B cell (primary cell): ENCODE measurements around the gene C20orf204. TPM values are rescaled to one million over a fixed set of nuclear protein-coding genes. Genes with fewer than 3 reads are reported as not detected.

Experiments
- ATAC-seq: fragments of 200-7000 bp; cut with Tn5 transposase; one replicate; pipeline ENCODE4 v1.10.0; 2021; ENCODE audit warnings: low read depth, mild to moderate bottlenecking, moderate number of reproducible peaks, moderate library complexity
- CTCF ChIA-PET: fragments of 350-600 bp; sonication (Branson Sonifier 250); formaldehyde crosslinking; loops from one replicate; lab custom pipeline; 2021; ENCODE audit warnings: antibody characterized with exemption, inconsistent platforms; lab: Charles Lee
- POLR2A ChIA-PET: fragments of 350-600 bp; sonication (Branson Sonifier 250); formaldehyde crosslinking; loops from one replicate; lab custom pipeline; 2021; ENCODE audit warnings: antibody characterized with exemption; lab: Charles Lee
- DNase-seq: peaks from one replicate; pipeline ENCODE4 v3.0.0; 2013
- H2AFZ ChIP-seq: 2 replicates; pipeline ENCODE4 v1.6.1; 2012; ENCODE audit warnings: mild to moderate bottlenecking, low read depth, low read length; ENCODE audit not compliant: insufficient read depth, poor library complexity, severe bottlenecking
- H3K27ac ChIP-seq, 2 donors: 1 replicate in 1 of 2; 2 replicates in 1 of 2; pipeline ENCODE4 v1.5.1; 2012 to 2013; ENCODE audit warnings: low read length in 2 of 2, mild to moderate bottlenecking in 2 of 2, moderate library complexity in 1 of 2
- H3K27me3 ChIP-seq, 4 experiments: fragments of 200-600 bp in 1 of 4; sonication (generic) in 1 of 4; replicated peaks in 1 of 4; 1 replicate in 2 of 4; 2 replicates in 2 of 4; pipeline versions ENCODE4 v1.6.1 to v1.7.0; 2013 to 2016; ENCODE audit warnings: low read length in 3 of 4, mild to moderate bottlenecking in 2 of 4, mixed read lengths in 1 of 4, moderate library complexity in 1 of 4; ENCODE audit not compliant: insufficient read depth in 4 of 4, control insufficient read depth in 3 of 4; ENCODE audit errors: control extremely low read depth in 1 of 4
- H3K36me3 ChIP-seq, 2 experiments: replicated peaks in 1 of 2; 1 replicate in 1 of 2; 2 replicates in 1 of 2; pipeline versions ENCODE4 v1.6.1 to v1.7.1; 2013; ENCODE audit warnings: low read length in 1 of 2; ENCODE audit not compliant: insufficient read depth in 2 of 2, control insufficient read depth in 1 of 2; ENCODE audit errors: control extremely low read depth in 1 of 2, extremely low read depth in 1 of 2
- H3K4me1 ChIP-seq, 2 donors: fragments of 200-600 bp in 1 of 2; sonication (generic) in 1 of 2; 1 replicate in 1 of 2; 2 replicates in 1 of 2; pipeline versions ENCODE4 v1.5.1 to v1.6.1; 2013 to 2017; ENCODE audit warnings: low read length in 2 of 2; ENCODE audit not compliant: control insufficient read depth in 2 of 2, insufficient read depth in 2 of 2
- H3K4me2 ChIP-seq: replicated peaks from 2 replicates; pipeline ENCODE3; 2012; ENCODE audit warnings: mild to moderate bottlenecking, low read depth, low read length; ENCODE audit not compliant: poor library complexity, severe bottlenecking
- H3K4me3 ChIP-seq, 5 experiments: fragments of 200-600 bp in 1 of 5; sonication (generic) in 1 of 5; 1 replicate in 3 of 5; 2 replicates in 2 of 5; pipeline versions ENCODE4 v1.5.1 to v1.7.0; 2011 to 2016; ENCODE audit warnings: low read length in 4 of 5, mild to moderate bottlenecking in 4 of 5, low read depth in 2 of 5, control low read depth in 1 of 5, moderate library complexity in 1 of 5; ENCODE audit not compliant: insufficient read depth in 1 of 5; ENCODE audit errors: control extremely low read depth in 1 of 5, extremely low read depth in 1 of 5
- H3K79me2 ChIP-seq: fragments of 200-600 bp; sonication (generic); one replicate; pipeline ENCODE4 v1.6.0; 2016; ENCODE audit warnings: low read length; ENCODE audit not compliant: control insufficient read depth, insufficient read depth
- H3K9ac ChIP-seq: fragments of 200-600 bp; sonication (generic); 2 replicates; pipeline ENCODE4 v1.6.1; 2017; ENCODE audit warnings: mild to moderate bottlenecking, low read length, moderate library complexity
- H3K9me3 ChIP-seq, 3 donors: one replicate each; pipeline versions ENCODE4 v1.6.1 to v1.7.1; 2013; ENCODE audit warnings: low read length in 2 of 3; ENCODE audit not compliant: control insufficient read depth in 2 of 3, insufficient read depth in 1 of 3; ENCODE audit errors: control extremely low read depth in 1 of 3
- H4K20me1 ChIP-seq: 2 replicates; pipeline ENCODE4 v1.6.0; 2012; ENCODE audit warnings: mild to moderate bottlenecking, low read length; ENCODE audit not compliant: insufficient read depth, control insufficient read depth, poor library complexity, severe bottlenecking
- H3K27ac Mint-ChIP-seq: one replicate; pipeline ENCODE4 v1.8.0; 2021; ENCODE audit warnings: mixed read lengths
- H3K27me3 Mint-ChIP-seq: one replicate; pipeline ENCODE4 v1.8.0; 2021; ENCODE audit warnings: mixed read lengths
- H3K4me1 Mint-ChIP-seq: one replicate; pipeline ENCODE4 v1.8.0; 2021; ENCODE audit warnings: mixed read lengths
- H3K4me3 Mint-ChIP-seq: one replicate; pipeline ENCODE4 v1.8.0; 2021; ENCODE audit warnings: mixed read lengths
- H3K9me3 Mint-ChIP-seq: one replicate; pipeline ENCODE4 v1.8.0; 2022; ENCODE audit warnings: mixed read lengths; ENCODE audit not compliant: insufficient read depth
- CTCF ChIP-seq: fragments of 200-600 bp; IDR thresholded peaks from one replicate; pipeline ENCODE4 v1.8.0; 2022; ENCODE audit warnings: antibody characterized with exemption, mild to moderate bottlenecking
- EZH2 ChIP-seq: IDR thresholded peaks from 2 replicates; pipeline ENCODE4 v1.6.1; 2012; ENCODE audit warnings: borderline replicate concordance, low read depth, mild to moderate bottlenecking, moderate library complexity, low read length; ENCODE audit not compliant: insufficient read depth, poor library complexity, severe bottlenecking
- WGBS: methylation state at CpG from one replicate; pipeline ENCODE4 v1.1.5; 2013; ENCODE audit warnings: missing lambda C conversion rate; ENCODE audit not compliant: insufficient coverage; 5-methylcytosine and 5-hydroxymethylcytosine counted together
- intact Hi-C: fragments of 100-400 bp; cut with micrococcal nuclease; formaldehyde crosslinking; loops from one replicate; pipeline ENCODE4 v1.10.0; 2022
- polyA plus RNA-seq: library from polyadenylated mRNA; depleted of rRNA; stranded (reverse); fragments of >200 nt; gene quantifications from 2 replicates; pipeline ENCODE4 v1.2.3, GENCODE V29; 2012
- total RNA-seq, 2 donors: library from RNA; stranded (reverse); fragments of 120-200 nt in 1 of 2; gene quantifications; 1 replicate in 1 of 2; 2 replicates in 1 of 2; pipeline versions ENCODE4 v1.2.3 to v1.2.4, GENCODE V29; 2013 to 2022

Gene C20orf204
- total and polyA plus RNA-seq, 2 donors (not counting 1 experiment from before 2014, with no cell fraction given), result 0.24 to 2.5 TPM

GRCh38 chr20:64039293-64040160 is 3.5 kb downstream of the C20orf204 start:
- peaks cover 31 to 32% of the 10 kb centered on the region in 2 donors for H3K4me1 ChIP-seq
- peaks cover 0 to 6% of the 10 kb centered on the region in 2 experiments for H3K36me3 ChIP-seq
- intact Hi-C loops, result loop anchor here (1.0 to 5.0 kb wide), 4 partner anchors 43 to 81 kb away; partner anchors contain the start of gene PRPF6
- 14% methylated on average over 12 of the region's 17 CpGs for WGBS
- H3K9me3 Mint-ChIP-seq, result no peaks in the 10 kb centered on the region
- H3K27ac Mint-ChIP-seq, result peak overlapping the region; percentile 32
- ATAC-seq, result no peak
- H3K4me2 ChIP-seq, result peak overlapping the region; percentile 100
- H3K27ac ChIP-seq, result no peak overlapping the region
- peaks cover 6% of the 10 kb centered on the region for H4K20me1 ChIP-seq
- H3K27me3 Mint-ChIP-seq, result peaks cover 18% of the 10 kb centered on the region
- H3K4me3 Mint-ChIP-seq, result peak overlapping the region; percentile 80
- H3K4me3 ChIP-seq, result peak overlapping the region in 4 of 5 experiments; percentile 64 to 85 (median 66)
- peaks cover 0 to 23% (median 11%) of the 10 kb centered on the region in 4 experiments for H3K27me3 ChIP-seq
- no peak for DNase-seq
- CTCF ChIA-PET, result interaction anchor here (1.0 to 6.4 kb wide), 20 partner anchors 12 to 216 kb away, joined by 4 to 108 read pairs (median 7); partner anchors contain the start of genes LKAAEAR1, NPBWR2, OPRL1 and PCMTD2
- H3K79me2 ChIP-seq, result no peaks in the 10 kb centered on the region
- peaks cover 0 to 3% (median 0%) of the 10 kb centered on the region in 3 donors for H3K9me3 ChIP-seq
- POLR2A ChIA-PET, result interaction anchor here (0.5 to 1.6 kb wide), 6 partner anchors 8 to 329 kb away, joined by 3 to 6 read pairs (median 4); partner anchors contain the start of genes PRPF6 and RGS19
- TF ChIP-seq EZH2 (no peak), CTCF (no peak)
- peaks cover 23% of the 10 kb centered on the region for H3K4me1 Mint-ChIP-seq
- peak overlapping the region; percentile 76 for H3K9ac ChIP-seq
- H2AFZ ChIP-seq, result peak overlapping the region; percentile 96
